Measurements from ENCODE around the gene KLF7. TPM values are rescaled to one million over a fixed set of nuclear protein-coding genes. Genes with fewer than 3 reads are reported as not detected.

The KLF7 gene
- total RNA-seq, 1 experiment from 2014 or later: 5.6 TPM

DNA sequence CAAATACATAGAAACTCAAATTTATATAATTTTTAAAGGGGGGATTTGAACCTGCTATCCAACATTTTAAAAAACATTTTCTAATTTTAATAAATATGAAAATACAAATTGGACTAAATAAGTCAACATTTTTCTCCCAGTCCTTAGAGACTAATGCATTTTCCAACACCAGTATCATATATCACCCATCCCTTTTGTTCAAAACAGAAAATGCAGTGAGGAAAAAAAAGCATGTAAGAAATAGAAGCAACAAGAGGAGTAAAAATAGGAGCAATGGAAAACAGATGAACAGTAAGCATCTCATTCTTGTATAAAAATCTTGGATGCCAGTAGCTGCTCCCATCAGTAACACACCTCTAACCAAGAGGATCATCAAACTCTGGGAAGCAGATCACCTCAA lies 25.5 kb downstream of the KLF7 start:
- Histone ChIP-seq H2AFZ (ENCODE audit: low read length) (no peak overlapping the region), H3K27me3 (ENCODE audit: low read length) (no peaks in the 10 kb centered on the region), H3K4me3 (ENCODE audit: low read length) (no peak overlapping the region), H4K20me1 (ENCODE audit: low read length) (no peaks in the 10 kb centered on the region), H3F3A (ENCODE audit: low read length, unreplicated experiment) (no peaks in the 10 kb centered on the region), H3K9me3 (ENCODE audit: low read length) (no peaks in the 10 kb centered on the region), H3K27ac (ENCODE audit: low read length) (no peak overlapping the region), H3K4me2 (ENCODE audit: low read length) (no peak overlapping the region), H3K4me1 (ENCODE audit: insufficient read depth, low read length) (peaks cover 10% of the 10 kb centered on the region), H3K79me2 (ENCODE audit: low read length) (no peaks in the 10 kb centered on the region), H3K9me2 (replicated peaks; ENCODE audit: low read length) (no peaks in the 10 kb centered on the region), H3K36me3 (ENCODE audit: low read depth, low read length) (no peaks in the 10 kb centered on the region), H3K9ac (ENCODE audit: low read length) (no peak overlapping the region)
- ATAC-seq: no peak
- TF ChIP-seq EZH2 (IDR thresholded peaks at IDR 0.05; ENCODE audit: low read length, unreplicated experiment): no peak
- TF ChIP-seq EZH2phosphoT487 (IDR thresholded peaks at IDR 0.05; ENCODE audit: borderline replicate concordance, low read length): no peak
- DNase-seq: no peak
- intact Hi-C loops (cut with micrococcal nuclease): no loop called here
- ChIA-PET CTCF (no interaction called here), POLR2A (ENCODE audit: unreplicated experiment) (no interaction called here)
- BruUV-seq (replicated peaks): no TSS peak

DNA sequence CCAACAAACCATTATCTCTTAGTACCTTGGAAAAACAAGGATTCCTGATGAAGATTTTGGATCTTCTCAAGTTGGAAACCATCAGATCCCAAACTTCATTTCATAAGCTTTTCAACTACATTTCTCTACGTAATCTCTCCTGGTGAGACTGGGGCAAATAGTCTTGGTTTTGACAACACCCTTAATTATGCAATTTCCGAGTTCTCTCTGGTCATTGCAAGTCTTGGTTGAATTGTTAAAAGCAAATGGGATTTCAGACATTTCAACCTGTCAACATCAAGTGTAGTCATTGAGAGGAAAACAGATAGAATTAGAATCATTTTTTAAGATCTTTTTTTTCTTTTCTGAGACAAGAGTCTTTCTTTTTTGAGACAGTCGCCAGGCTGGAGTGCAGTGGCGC lies 26.2 kb downstream of the KLF7 start:
- H3K9me2 ChIP-seq (replicated peaks; ENCODE audit: low read length): no peaks in the 10 kb centered on the region
- no peak overlapping the region for H3K9ac ChIP-seq (ENCODE audit: low read length)
- H3K27me3 ChIP-seq (ENCODE audit: low read length): no peaks in the 10 kb centered on the region
- BruUV-seq (replicated peaks): no TSS peak
- no peaks in the 10 kb centered on the region for H3K9me3 ChIP-seq (ENCODE audit: low read length)
- H3K4me3 ChIP-seq (ENCODE audit: low read length): no peak overlapping the region
- H3K4me1 ChIP-seq (ENCODE audit: insufficient read depth, low read length): peaks cover 17% of the 10 kb centered on the region
- no peaks in the 10 kb centered on the region for H3F3A ChIP-seq (ENCODE audit: low read length, unreplicated experiment)
- no peaks in the 10 kb centered on the region for H3K36me3 ChIP-seq (ENCODE audit: low read depth, low read length)
- ATAC-seq: no peak
- H3K27ac ChIP-seq (ENCODE audit: low read length): no peak overlapping the region
- no peaks in the 10 kb centered on the region for H4K20me1 ChIP-seq (ENCODE audit: low read length)
- H3K79me2 ChIP-seq (ENCODE audit: low read length): no peaks in the 10 kb centered on the region
- intact Hi-C loops (cut with micrococcal nuclease): no loop called here
- no peak overlapping the region for H3K4me2 ChIP-seq (ENCODE audit: low read length)
- ChIA-PET POLR2A (ENCODE audit: unreplicated experiment) (no interaction called here), CTCF (no interaction called here)
- H2AFZ ChIP-seq (ENCODE audit: low read length): no peak overlapping the region
- DNase-seq: no peak
- TF ChIP-seq, protein P1, sequence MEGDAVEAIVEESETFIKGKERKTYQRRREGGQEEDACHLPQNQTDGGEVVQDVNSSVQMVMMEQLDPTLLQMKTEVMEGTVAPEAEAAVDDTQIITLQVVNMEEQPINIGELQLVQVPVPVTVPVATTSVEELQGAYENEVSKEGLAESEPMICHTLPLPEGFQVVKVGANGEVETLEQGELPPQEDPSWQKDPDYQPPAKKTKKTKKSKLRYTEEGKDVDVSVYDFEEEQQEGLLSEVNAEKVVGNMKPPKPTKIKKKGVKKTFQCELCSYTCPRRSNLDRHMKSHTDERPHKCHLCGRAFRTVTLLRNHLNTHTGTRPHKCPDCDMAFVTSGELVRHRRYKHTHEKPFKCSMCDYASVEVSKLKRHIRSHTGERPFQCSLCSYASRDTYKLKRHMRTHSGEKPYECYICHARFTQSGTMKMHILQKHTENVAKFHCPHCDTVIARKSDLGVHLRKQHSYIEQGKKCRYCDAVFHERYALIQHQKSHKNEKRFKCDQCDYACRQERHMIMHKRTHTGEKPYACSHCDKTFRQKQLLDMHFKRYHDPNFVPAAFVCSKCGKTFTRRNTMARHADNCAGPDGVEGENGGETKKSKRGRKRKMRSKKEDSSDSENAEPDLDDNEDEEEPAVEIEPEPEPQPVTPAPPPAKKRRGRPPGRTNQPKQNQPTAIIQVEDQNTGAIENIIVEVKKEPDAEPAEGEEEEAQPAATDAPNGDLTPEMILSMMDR (conservative IDR thresholded peaks at IDR 0.05; ENCODE audit: low read depth, low read length): no peak
- TF ChIP-seq EZH2phosphoT487 (IDR thresholded peaks at IDR 0.05; ENCODE audit: borderline replicate concordance, low read length) (no peak), EZH2 (IDR thresholded peaks at IDR 0.05; ENCODE audit: low read length, unreplicated experiment) (no peak)

DNA sequence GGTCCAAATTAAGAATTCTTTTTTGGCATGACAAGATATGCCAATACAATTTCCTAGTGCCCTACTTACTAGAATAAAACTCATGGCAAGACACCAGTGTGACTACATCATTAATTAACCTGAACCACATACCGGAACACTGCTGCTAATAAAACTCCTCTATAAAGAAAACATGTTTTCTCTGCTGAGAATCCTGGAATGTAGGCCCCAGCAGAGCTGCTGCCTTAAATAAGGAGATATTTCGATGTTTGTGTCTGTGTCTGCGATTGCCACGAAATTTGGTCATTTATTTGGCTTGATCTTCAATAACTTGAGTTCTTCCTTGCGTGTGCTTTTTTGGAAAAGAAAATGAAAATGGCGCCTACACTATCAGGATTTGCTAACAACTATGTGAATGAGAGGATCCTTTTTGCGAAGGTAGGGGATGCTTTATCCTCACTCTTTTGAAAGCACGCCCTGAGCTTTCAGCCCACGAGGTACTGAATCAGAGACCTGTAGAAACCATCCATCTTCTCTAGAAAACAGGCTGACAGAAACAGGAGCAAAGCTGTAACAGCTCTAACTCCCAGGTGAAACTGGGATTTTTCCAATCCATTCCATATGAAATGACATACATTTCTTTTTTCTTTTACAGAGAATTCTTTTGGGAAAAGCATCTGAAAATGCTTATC lies 27.0 kb downstream of the KLF7 start:
- Histone ChIP-seq H3K4me3 (ENCODE audit: low read length) (no peak overlapping the region), H4K20me1 (ENCODE audit: low read length) (no peaks in the 10 kb centered on the region), H3K9me3 (ENCODE audit: low read length) (no peaks in the 10 kb centered on the region), H3K9me2 (replicated peaks; ENCODE audit: low read length) (no peaks in the 10 kb centered on the region), H3K27ac (ENCODE audit: low read length) (no peak overlapping the region), H3K9ac (ENCODE audit: low read length) (no peak overlapping the region), H3K79me2 (ENCODE audit: low read length) (no peaks in the 10 kb centered on the region), H3K4me1 (ENCODE audit: insufficient read depth, low read length) (peaks cover 25% of the 10 kb centered on the region), H3K4me2 (ENCODE audit: low read length) (no peak overlapping the region), H3F3A (ENCODE audit: low read length, unreplicated experiment) (no peaks in the 10 kb centered on the region), H3K27me3 (ENCODE audit: low read length) (no peaks in the 10 kb centered on the region), H3K36me3 (ENCODE audit: low read depth, low read length) (no peaks in the 10 kb centered on the region), H2AFZ (ENCODE audit: low read length) (no peak overlapping the region)
- CTCF ChIA-PET: no interaction called here
- intact Hi-C loops (cut with micrococcal nuclease): no loop called here
- ATAC-seq: no peak
- POLR2A ChIA-PET (ENCODE audit: unreplicated experiment): no interaction called here
- no TSS peak for BruUV-seq (replicated peaks)
- DNase-seq: no peak
- TF ChIP-seq EZH2 (IDR thresholded peaks at IDR 0.05; ENCODE audit: low read length, unreplicated experiment): no peak
- no peak for TF ChIP-seq EZH2phosphoT487 (IDR thresholded peaks at IDR 0.05; ENCODE audit: borderline replicate concordance, low read length)
- TF ChIP-seq, protein P1 (conservative IDR thresholded peaks at IDR 0.05; ENCODE audit: low read depth, low read length): no peak

Measured in PC-3 (cell line).